Limb (tissue), 2 donors: ENCODE measurements around the gene SMYD3.
"Not testable (repeated sequence)": the region's sequence is repeated elsewhere in the genome, so short reads cannot be mapped to it uniquely, and the experiment has no call there.

ENCODE experiments used
- DNase-seq, 2 donors: peaks; one replicate each; pipeline ENCODE4 v3.0.0-alpha.2; 2016; ENCODE audit errors: extremely low spot score in 2 of 2

The SMYD3 gene

DNA sequence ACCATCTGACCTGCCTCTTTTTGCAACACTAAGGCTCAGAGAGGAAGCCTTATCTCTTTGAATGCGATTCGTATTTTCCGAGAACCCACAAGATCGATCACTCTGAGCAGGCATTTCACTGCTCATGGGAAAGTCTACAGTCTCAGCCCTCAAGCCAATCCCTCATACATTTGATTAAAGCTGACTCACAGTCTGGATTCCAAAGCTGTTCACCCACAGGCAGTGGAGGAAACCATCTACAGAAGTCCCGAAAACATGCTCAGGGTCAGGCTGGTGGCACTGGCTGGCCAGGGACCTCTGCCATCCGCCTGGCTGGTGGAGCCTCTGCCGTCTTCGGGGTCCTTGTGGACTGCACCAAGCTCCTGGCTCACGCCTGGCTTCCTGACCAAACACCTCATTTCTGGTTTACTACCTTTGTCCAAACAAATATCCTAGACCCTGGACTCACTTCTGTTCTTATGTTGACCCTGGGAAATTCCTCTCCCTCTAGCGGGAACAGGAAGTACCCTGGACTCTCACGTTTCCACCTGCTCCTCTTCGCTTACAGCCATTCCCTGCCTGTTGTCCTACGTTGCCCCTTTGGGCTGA lies 650.0 kb downstream of the SMYD3 start:
- no peak for DNase-seq

DNA sequence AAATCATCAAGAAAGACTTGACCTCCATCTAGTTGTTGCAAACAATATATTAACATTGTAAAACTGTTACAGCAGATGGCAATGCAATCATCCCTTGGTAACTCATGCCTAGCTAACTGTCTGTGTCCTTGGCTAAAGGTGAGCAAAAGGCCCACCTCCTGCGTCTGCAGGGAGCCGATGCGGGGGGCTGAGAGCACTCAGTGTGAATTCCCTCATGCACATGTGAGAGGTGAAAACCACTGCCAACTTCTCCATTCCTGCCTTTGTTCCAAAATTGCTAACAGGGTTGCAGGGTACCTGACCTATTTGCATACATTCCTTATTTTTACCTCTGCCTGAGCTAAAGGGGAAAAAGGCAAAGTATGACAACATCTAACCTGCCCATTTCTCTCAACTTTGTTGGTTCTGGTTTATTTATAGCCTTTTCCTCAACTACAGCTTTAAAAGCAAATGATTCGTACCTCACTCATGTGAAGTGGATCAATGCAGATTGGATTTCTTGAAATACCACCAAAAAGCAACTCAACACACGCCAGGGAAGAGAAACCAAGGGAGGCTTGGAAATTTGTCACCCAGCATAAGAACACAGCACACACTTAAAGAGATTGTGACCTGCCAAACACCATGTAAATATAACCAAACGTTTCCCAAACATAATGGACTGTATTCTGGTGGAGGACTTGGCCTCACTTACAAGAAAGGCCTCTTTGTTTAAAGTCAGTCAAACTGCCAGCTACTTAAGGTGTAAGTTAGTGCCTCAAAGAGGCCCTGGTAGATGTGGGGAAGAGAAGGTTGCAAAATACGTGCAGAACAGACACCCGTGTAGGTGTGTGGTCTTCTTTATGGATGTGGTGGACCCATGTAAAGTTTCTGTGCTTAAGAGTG lies 651.0 kb downstream of the SMYD3 start:
- no peak for DNase-seq

DNA sequence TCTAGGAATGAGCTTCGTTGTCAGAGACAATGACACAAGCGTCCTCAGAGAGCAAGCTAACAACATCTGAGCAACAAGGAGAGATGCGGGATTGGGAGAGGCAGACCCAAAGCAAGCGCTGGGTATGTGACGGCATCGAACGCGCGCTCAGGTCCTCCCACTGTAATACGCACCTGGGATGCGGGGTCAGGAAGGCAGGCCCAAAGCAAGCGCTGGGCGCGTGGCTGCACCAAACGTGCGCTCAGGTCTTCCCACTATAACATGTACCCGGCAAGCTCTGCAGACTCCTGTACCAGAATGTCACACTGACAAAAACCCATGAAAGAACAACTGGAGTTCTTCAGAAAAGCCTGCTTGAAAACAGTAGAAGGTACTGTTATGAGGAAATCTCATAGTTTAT lies 653.8 kb downstream of the SMYD3 start:
- no peak for DNase-seq

- DNase-seq = peak in 1 of 2 donors; percentile 22
These were observed 664.0 kb downstream of the SMYD3 start for GRCh38 chr1:245843101-245843500.

DNA sequence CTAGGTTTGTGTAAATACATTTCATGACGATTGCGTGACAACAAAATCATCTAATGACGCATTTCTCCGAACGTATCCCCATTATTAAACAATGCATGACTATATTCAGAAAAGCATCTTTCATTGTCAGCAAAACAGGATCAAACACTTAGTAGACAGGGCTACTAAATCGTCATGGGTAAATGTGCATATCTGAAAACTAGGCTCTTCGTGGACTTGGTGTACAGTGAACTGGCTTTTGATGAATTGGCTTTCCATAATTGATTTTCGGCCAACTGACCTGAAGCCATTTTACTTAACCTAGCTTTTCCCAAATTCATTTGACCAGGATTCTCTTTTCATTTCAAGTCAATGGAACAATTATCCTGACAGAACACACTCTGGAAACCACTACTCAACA lies 665.0 kb downstream of the SMYD3 start:
- DNase-seq = no peak

- DNase-seq = no peak
These were observed 666.1 kb downstream of the SMYD3 start for GRCh38 chr1:245840971-245841370.

- no peak for DNase-seq
These were observed 669.4 kb downstream of the SMYD3 start for GRCh38 chr1:245837718-245838117.

- DNase-seq = no peak
These were observed 671.7 kb downstream of the SMYD3 start for GRCh38 chr1:245835386-245835785.

DNA sequence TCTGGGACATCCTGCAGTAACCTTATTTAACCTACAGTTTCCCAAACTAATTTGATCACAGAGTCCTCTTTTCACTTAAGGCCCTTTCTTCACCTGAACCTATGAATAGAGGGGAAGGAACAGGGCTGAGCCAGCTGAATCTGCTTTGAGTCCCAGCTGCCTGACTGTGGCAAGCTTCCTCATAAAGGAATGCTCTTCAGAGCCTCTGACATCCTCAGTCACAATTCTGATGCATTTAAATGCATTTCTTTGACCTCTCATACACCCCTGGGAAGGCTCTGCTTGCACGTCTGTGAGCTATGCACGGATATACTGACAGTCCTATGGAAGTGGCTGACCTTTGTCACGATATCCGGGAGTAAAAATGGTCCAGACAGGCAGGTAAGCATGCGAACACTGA lies 673.1 kb downstream of the SMYD3 start:
- DNase-seq = no peak

DNA sequence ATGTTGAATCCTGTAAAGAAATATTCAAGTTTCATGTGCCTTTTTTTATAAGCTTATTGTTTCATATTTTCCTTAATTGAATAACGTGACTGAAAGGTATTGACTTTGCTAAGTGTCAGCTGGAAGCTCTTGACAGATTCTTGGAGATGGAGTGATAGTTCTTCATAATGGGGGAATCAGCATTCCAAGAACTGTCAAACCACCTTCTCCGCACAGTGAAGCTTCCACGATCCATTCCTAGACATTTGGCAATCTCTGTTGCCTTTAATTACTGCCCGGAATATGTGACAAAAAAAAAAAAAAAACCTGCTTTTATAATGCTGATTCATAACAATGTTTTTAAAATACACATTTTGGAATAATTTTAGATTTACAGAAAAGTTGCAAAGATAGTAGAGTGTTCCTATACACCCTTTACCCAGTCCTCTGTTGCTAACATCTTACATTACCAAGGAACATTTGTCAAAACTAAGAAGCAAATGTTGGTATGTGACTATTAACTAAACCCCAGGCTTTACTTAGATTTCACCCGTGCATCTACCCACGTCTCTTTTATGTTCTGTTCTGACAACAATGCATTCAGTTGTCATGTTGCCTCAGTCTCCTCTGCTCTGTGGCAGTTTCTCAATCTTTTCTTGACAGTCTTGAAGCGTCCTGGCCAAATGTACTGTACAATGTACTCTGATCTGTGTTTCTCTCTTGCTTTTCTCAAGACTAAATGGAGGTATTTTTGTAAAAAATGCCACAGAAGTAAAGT lies 674.1 kb downstream of the SMYD3 start:
- no peak for DNase-seq

- DNase-seq = no peak
These were observed 675.6 kb downstream of the SMYD3 start for GRCh38 chr1:245831518-245831917.

DNA sequence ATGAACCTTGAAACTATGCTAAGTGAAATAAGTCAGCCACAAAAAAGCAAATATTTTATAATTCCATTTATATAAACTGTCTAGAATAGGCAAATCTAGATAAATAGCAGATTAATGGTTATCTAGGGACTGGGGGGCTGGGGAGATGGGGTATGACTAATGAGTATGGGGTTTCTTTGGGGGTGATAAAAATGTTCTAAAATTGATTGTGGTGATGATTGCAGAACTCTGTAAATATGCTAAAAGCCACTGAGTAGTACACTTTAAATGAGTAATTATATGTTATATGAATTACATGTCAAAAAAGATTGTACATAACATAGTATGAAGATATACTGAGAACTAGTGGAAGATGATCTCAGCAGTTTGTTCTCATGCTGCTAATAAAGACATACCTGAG lies 677.3 kb downstream of the SMYD3 start:
- no peak for DNase-seq

GRCh38 chr1:245829194-245829593 lies 677.9 kb downstream of the SMYD3 start:
- DNase-seq = no peak

DNA sequence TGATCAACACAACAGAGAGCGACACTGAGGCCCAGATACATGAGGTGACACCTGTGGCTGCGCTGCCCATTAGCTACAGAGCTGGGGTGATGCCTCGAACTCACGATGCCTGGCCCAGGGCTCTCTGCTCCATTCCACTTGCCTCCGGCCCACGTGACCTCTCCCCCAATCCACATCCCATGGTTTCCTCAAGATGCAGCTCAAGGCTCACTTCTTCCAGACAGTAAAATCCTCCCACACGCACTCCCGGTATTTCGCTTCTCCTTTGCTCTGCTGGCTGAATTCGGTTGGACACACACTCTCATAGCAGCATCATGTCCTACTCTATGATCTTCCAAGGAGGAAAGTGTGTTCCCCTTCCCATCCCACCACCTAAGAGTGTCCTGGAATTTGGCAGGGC lies 679.8 kb downstream of the SMYD3 start:
- no peak for DNase-seq

DNA sequence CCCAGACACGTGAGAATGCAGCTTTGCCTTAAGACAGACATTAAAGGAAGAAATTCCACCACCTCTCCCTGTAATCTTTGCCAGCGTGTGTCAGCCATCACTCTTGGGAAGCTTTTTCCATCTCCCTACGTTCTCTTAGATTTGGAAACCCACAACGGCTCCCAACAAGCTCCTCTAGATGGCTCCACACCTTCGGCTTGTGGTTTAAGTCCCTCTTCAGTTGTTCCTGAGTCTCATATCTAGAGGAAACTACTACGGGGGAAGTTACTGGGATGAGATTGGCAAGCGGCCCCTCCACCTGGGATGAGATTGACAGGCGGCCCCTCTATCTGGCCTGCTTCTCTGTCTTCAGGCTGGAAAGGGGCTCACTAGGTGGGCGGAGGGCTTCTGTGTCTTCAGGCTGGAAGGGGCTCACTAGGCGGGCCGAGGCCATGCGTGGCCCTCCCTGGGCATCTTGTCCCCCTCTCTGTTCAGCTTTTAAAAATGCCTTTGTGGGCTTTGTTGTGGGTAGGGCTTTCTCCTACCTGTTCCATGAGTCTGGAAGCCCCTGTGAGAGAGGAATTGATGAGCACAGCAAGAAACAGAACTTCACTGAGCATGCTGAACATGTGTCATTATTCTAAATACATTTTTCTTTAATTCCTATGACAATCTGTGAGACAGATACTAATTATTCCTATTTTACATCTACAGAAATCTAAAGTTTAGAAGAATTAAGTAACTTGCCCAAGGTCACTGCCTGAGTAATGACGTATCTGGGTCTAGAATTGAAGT lies 681.8 kb downstream of the SMYD3 start:
- no peak for DNase-seq

DNA sequence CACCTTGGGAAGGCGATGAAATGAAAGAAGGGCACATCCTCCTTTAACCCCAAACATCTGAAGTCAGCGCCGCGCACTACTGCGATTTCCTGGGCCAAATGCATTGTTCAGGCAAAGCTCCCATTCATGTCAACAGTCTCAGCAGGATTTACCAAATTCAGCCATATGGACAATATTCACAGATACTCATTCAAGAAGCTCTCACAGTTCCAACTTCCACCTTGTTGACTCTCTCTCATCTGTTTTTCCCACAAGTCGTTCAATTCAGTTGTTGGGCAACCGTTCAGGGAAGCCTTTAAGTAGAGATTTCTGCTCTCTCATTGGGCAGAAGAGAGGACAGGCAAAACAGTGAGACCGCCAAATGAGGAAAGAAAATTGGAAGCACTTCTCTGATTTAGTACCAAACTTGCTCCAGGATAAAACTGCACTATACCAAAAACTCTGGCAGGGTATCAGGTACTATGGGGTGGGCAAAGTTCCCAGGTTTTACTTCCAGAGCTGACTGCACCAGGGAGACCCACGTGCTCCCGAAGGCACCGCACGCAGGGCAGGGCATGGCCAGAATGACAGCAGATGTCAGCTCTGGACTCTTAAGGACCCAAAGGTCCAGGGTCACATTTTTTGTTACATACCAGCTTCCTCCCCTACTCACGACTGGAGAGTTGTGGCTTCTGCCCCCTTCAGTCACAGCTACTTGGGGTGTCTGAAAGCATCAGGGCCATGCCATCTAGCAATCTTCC lies 683.5 kb downstream of the SMYD3 start:
- DNase-seq = no peak

GRCh38 chr1:245822996-245823395 lies 684.1 kb downstream of the SMYD3 start:
- DNase-seq = no peak

DNA sequence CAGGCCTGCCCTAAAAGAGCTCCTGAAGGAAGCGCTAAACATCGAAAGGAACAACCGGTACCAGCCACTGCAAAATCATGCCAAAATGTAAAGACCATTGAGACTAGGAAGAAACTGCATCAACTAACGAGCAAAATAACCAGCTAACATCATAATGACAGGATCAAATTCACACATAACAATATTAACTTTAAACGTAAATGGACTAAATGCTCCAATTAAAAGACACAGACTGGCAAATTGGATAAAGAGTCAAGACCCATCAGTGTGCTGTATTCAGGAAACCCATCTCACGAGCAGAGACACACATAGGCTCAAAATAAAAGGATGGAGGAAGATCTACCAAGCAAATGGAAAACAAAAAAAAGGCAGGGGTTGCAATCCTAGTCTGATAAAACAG lies 688.7 kb downstream of the SMYD3 start:
- not testable (repeated sequence) for DNase-seq

- DNase-seq = not testable (repeated sequence)
These were observed 690.6 kb downstream of the SMYD3 start for GRCh38 chr1:245816496-245816895.

- no peak for DNase-seq
These were observed 692.4 kb downstream of the SMYD3 start for GRCh38 chr1:245814651-245815050.

- DNase-seq = no peak
These were observed 694.8 kb downstream of the SMYD3 start for GRCh38 chr1:245812278-245812677.
